Lung (tissue), 12 donors: ENCODE data around the gene AP3D1. TPM values are rescaled to one million over a fixed set of nuclear protein-coding genes. Genes with fewer than 3 reads are reported as not detected.
"Not testable (repeated sequence)": the region's sequence is repeated elsewhere in the genome, so short reads cannot be mapped to it uniquely, and the experiment has no call there.

Source experiments
- ATAC-seq: fragments of 200-7000 bp; cut with Tn5 transposase; one replicate; pipeline ENCODE4 v1.9.1; 2020; ENCODE audit warnings: moderate number of reproducible peaks; ENCODE audit not compliant: insufficient read depth, low FRiP score
- DNase-seq, 3 donors: peaks; one replicate each; pipeline ENCODE4 v3.0.0-alpha.2; 2013 to 2017
- H3K27ac ChIP-seq, 2 donors: one replicate each; pipeline ENCODE4 v1.5.1; 2013; ENCODE audit warnings: mild to moderate bottlenecking in 2 of 2, moderate library complexity in 2 of 2, control low read depth in 1 of 2, inconsistent platforms in 1 of 2, low read depth in 1 of 2, low read length in 1 of 2
- H3K27me3 ChIP-seq, 3 donors: one replicate each; pipeline ENCODE4 v1.5.1; 2013; ENCODE audit warnings: low read length in 2 of 3; ENCODE audit not compliant: control insufficient read depth in 3 of 3, insufficient read depth in 3 of 3
- H3K36me3 ChIP-seq, 4 donors: one replicate each; pipeline ENCODE4 v1.5.1; 2013; ENCODE audit warnings: low read length in 4 of 4, mild to moderate bottlenecking in 1 of 4, moderate library complexity in 1 of 4; ENCODE audit not compliant: control insufficient read depth in 4 of 4, insufficient read depth in 4 of 4
- H3K4me1 ChIP-seq, 5 donors: one replicate each; pipeline ENCODE4 v1.5.1; 2013; ENCODE audit warnings: low read length in 5 of 5, mild to moderate bottlenecking in 2 of 5, moderate library complexity in 1 of 5; ENCODE audit not compliant: control insufficient read depth in 5 of 5, insufficient read depth in 5 of 5
- H3K4me3 ChIP-seq: one replicate; pipeline ENCODE4 v1.5.1; 2013; ENCODE audit warnings: mild to moderate bottlenecking, control low read depth, moderate library complexity
- H3K9ac ChIP-seq, 2 donors: one replicate each; pipeline ENCODE4 v1.5.1; 2013; ENCODE audit warnings: low read length in 2 of 2, control low read depth in 1 of 2; ENCODE audit not compliant: insufficient read depth in 1 of 2
- H3K9me3 ChIP-seq, 4 donors: one replicate each; pipeline ENCODE4 v1.5.1; 2013; ENCODE audit warnings: low read length in 3 of 4, mild to moderate bottlenecking in 1 of 4, moderate library complexity in 1 of 4; ENCODE audit not compliant: control insufficient read depth in 4 of 4, insufficient read depth in 3 of 4
- WGBS, 2 donors: extraction: QIAGEN DNeasy Blood & Tissue Kit; methylation state at CpG; one replicate each; pipeline ENCODE4 v1.1.7; 2013; 5-methylcytosine and 5-hydroxymethylcytosine counted together
- polyA plus RNA-seq, 2 donors: library from polyadenylated mRNA; stranded (reverse); fragments of 200-250 nt; gene quantifications; one replicate each; pipeline ENCODE4 v1.2.1, GENCODE V29; 2013
- total RNA-seq, 2 donors: library from RNA; depleted of rRNA in 1 of 2; stranded (reverse); fragments of >200 nt in 1 of 2; gene quantifications; one replicate each; pipeline ENCODE4 v1.2.1, GENCODE V29; 2014 to 2021
- TF ChIP-seq, protein P1 (sequence below): IDR thresholded peaks from 2 replicates; pipeline ENCODE4 v1.5.1; 2012; ENCODE audit warnings: mild to moderate bottlenecking; ENCODE audit errors: control extremely low read depth, extremely low read depth
- donor health status: control.
- donor health status: control.
- donor health status: Bipolar disorder and iron deficiency.
- donor health status: healthy.
- donor health status: DM: yes; HTN: yes; CAD: no.

Gene AP3D1
- total and polyA plus RNA-seq, 4 donors: 55.3 to 144 (median 85.4) TPM

DNA sequence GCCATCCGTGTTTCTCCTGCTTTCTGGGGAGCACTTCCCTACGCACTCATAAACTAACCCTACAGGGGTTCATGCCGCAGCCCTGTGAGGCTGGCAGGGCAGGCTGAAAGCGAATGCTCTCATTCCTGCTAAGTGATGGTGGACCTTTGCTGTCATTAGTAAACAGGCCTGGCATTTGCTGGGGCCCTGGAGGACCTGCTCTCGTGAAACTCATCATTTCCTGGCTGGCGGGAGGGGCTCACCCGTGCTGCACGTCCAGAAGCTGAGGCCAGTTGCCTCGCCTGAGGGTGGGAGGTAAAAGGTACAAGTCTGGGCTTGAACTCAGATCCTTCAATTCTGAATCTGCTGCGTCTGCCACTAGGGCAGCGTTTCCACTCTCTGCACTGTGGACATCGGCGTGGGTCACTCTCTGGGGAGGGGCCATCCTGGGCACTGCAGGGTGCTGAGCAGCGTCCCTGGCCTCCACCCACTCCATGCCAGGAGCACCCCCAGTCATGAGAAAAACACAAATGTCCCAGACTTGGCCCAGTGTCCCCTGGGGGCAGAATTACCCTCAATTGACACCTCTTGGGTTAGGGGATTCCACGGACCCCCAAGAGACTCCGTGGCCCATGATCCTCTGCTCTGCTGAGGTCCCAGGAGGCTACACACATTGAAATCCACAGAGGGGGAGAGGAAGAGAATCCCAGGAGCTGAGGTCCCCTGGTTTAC lies 62.2 kb downstream of the AP3D1 start:
- TF ChIP-seq, protein P1, sequence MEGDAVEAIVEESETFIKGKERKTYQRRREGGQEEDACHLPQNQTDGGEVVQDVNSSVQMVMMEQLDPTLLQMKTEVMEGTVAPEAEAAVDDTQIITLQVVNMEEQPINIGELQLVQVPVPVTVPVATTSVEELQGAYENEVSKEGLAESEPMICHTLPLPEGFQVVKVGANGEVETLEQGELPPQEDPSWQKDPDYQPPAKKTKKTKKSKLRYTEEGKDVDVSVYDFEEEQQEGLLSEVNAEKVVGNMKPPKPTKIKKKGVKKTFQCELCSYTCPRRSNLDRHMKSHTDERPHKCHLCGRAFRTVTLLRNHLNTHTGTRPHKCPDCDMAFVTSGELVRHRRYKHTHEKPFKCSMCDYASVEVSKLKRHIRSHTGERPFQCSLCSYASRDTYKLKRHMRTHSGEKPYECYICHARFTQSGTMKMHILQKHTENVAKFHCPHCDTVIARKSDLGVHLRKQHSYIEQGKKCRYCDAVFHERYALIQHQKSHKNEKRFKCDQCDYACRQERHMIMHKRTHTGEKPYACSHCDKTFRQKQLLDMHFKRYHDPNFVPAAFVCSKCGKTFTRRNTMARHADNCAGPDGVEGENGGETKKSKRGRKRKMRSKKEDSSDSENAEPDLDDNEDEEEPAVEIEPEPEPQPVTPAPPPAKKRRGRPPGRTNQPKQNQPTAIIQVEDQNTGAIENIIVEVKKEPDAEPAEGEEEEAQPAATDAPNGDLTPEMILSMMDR: no peak
- DNase-seq (peak in 1 of 3 donors; percentile 16), ATAC-seq (no peak)
- Histone ChIP-seq H3K4me1 (peaks cover 0 to 24% (median 3%) of the 10 kb centered on the region in 5 donors), H3K9me3 (no peaks in the 10 kb centered on the region), H3K27me3 (no peaks in the 10 kb centered on the region), H3K4me3 (no peak overlapping the region), H3K9ac (no peak overlapping the region), H3K27ac (peak overlapping the region in 1 of 2 donors; percentile 91), H3K36me3 (peaks cover 0 to 4% (median 2%) of the 10 kb centered on the region in 4 donors)
- WGBS, 2 donors: 62 to 67% methylated on average over 16 of the region's 16 CpGs

DNA sequence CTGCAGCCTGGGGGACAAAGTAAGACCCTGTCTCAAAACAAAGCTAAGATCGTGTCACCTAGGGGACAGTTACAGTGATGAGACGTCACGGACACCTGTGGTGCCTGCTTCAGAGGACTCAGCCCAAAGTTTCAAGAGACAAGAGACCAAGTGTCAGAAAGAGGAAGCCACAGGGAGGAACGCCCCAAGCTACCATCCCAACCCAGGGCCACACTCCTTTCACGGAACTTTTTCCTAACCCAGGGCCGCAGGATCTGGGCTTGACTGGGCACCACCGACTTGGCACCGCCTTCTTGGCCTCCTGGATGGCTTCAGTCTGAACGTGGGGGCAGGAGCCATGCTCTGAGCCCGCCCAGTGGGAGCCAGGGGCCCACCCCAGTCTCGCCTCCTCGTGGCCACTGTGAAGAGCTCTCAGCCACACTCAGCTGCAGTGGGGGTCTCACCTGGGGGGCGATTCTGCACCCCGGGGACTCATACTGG lies 63.7 kb downstream of the AP3D1 start:
- DNase-seq (no peak), ATAC-seq (no peak)
- Histone ChIP-seq H3K9me3 (no peaks in the 10 kb centered on the region), H3K27me3 (no peaks in the 10 kb centered on the region), H3K4me3 (no peak overlapping the region), H3K36me3 (peaks cover 0 to 7% (median 2%) of the 10 kb centered on the region in 4 donors), H3K4me1 (peaks cover 0 to 28% (median 3%) of the 10 kb centered on the region in 5 donors), H3K27ac (peak overlapping the region in 1 of 2 donors; percentile 68), H3K9ac (no peak overlapping the region)
- 39 to 67% methylated on average over 14 of the region's 14 CpGs for WGBS, 2 donors
- TF ChIP-seq, protein P1: no peak

DNA sequence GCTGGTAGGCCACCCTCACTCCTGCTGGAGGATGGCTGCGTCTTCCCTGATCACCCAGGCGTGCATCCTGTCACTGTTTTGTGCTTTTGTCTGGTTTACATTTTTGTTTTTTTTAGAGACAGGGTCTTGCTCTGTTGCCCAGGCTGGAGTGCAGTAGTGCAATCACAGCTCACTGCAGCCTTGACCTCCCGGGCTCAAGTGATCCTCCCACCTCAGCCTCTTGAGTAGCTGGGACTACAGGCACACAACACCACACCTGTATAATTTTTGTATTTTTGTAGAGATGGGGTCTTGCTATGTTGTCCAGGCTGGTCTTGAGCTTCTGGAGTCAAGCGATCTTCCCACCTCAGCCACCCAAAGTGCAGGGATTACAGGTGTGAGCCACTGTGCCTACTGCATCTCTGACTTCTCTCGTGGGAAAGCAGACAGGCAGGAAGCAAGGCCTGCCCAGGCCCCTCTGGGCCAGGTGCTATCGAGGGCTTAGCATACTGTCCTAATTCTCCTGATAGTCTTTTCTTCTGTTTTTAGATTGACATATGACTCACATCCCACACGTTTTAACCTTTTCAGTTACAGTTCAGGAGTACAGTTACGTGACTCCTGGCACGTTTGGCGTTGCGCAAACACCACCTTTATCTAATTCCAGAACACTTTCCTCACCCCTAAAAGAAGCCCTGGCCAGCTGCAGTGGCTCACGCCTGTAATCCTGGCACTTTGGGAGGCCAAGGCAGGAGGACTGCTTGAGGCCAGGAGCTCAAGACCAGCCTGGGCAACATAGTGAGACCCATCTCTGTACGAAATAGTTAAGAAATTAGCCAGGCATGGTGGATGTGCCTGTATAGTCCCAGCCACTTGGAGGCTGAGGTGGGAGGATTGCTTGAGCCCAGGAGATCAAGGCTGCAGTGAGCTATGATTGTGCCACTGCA lies 64.4 kb downstream of the AP3D1 start:
- H3K4me3 ChIP-seq, H3K9ac ChIP-seq, DNase-seq, ATAC-seq, H3K27me3 ChIP-seq, H3K9me3 ChIP-seq: not testable (repeated sequence)
- Histone ChIP-seq H3K4me1 (peaks cover 0 to 32% (median 3%) of the 10 kb centered on the region in 5 donors), H3K36me3 (peaks cover 0 to 11% (median 2%) of the 10 kb centered on the region in 4 donors), H3K27ac (peak overlapping the region in 1 of 2 donors; percentile 68)
- WGBS, 2 donors: 59 to 62% methylated on average over 13 of the region's 13 CpGs
